Measurements from ENCODE around the gene DSCAM.

- TF ChIP-seq, protein P1, sequence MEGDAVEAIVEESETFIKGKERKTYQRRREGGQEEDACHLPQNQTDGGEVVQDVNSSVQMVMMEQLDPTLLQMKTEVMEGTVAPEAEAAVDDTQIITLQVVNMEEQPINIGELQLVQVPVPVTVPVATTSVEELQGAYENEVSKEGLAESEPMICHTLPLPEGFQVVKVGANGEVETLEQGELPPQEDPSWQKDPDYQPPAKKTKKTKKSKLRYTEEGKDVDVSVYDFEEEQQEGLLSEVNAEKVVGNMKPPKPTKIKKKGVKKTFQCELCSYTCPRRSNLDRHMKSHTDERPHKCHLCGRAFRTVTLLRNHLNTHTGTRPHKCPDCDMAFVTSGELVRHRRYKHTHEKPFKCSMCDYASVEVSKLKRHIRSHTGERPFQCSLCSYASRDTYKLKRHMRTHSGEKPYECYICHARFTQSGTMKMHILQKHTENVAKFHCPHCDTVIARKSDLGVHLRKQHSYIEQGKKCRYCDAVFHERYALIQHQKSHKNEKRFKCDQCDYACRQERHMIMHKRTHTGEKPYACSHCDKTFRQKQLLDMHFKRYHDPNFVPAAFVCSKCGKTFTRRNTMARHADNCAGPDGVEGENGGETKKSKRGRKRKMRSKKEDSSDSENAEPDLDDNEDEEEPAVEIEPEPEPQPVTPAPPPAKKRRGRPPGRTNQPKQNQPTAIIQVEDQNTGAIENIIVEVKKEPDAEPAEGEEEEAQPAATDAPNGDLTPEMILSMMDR (IDR thresholded peaks at IDR 0.05): no peak
- no peak for TF ChIP-seq POLR2A (IDR thresholded peaks at IDR 0.05)
Measured at GRCh38 chr21:40827509-40827908, 19.4 kb downstream of the DSCAM start.
